Uterus (tissue), 4 donors: Measurements from ENCODE around the gene EPS8L2. TPM values are rescaled to one million over a fixed set of nuclear protein-coding genes. Genes with fewer than 3 reads are reported as not detected.

Source experiments
- DNase-seq, 2 donors: peaks; one replicate each; pipeline ENCODE4 v3.0.0-alpha.2; 2019 to 2020
- H3K27ac ChIP-seq, 2 donors: fragments of 200-600 bp; sonication (generic); 1 replicate in 1 of 2; 2 replicates in 1 of 2; pipeline ENCODE4 v1.5.1; 2016 to 2018
- H3K27me3 ChIP-seq, 2 donors: fragments of 200-600 bp; sonication (generic); one replicate each; pipeline ENCODE4 v1.5.1; 2018 to 2019; ENCODE audit warnings: control low read depth in 1 of 2
- H3K36me3 ChIP-seq, 2 donors: fragments of 200-600 bp; sonication (generic); one replicate each; pipeline ENCODE4 v1.5.1; 2019; ENCODE audit warnings: control low read depth in 1 of 2
- H3K4me1 ChIP-seq, 2 donors: fragments of 200-600 bp; sonication (generic); one replicate each; pipeline ENCODE4 v1.5.1; 2018 to 2019; ENCODE audit warnings: control low read depth in 1 of 2
- H3K4me3 ChIP-seq, 2 donors: fragments of 200-600 bp; sonication (generic); 1 replicate in 1 of 2; 2 replicates in 1 of 2; pipeline ENCODE4 v1.5.1; 2018 to 2019; ENCODE audit warnings: mild to moderate bottlenecking in 1 of 2
- H3K9me3 ChIP-seq, 2 donors: fragments of 200-600 bp; sonication (generic); one replicate each; pipeline ENCODE4 v1.5.1; 2019; ENCODE audit warnings: control low read depth in 1 of 2
- POLR2A ChIP-seq, 2 donors: fragments of 450-650 bp; IDR thresholded peaks; one replicate each; pipeline ENCODE4 v1.6.1; 2016; ENCODE audit warnings: antibody characterized with exemption in 2 of 2, mild to moderate bottlenecking in 1 of 2, moderate library complexity in 1 of 2
- intact Hi-C: fragments of 100-400 bp; cut with DNase I; formaldehyde crosslinking; loops from one replicate; pipeline ENCODE4 v1.15.1; 2023; ENCODE audit warnings: low total_unique reads
- total RNA-seq, 4 donors: library from RNA; depleted of rRNA in 3 of 4; stranded (reverse); fragments of >200 nt in 3 of 4; gene quantifications; one replicate each; pipeline versions ENCODE4 v1.1.0 to v1.2.4, GENCODE V29; 2014 to 2023
- TF ChIP-seq, protein P1 (sequence below), 4 experiments: fragments of 200-600 bp in 2 of 4; fragments of 450-650 bp in 2 of 4; sonication (generic) in 2 of 4; IDR thresholded peaks; one replicate each; pipeline ENCODE4 v1.5.1; 2016 to 2019; ENCODE audit warnings: antibody characterized with exemption in 4 of 4, mild to moderate bottlenecking in 2 of 4, moderate library complexity in 1 of 4
- donor health status: DM: yes; HTN: yes; CAD: no.

Gene EPS8L2
- total RNA-seq, 4 donors from 2014 or later = 12.2 to 52.8 (median 32.3) TPM

DNA sequence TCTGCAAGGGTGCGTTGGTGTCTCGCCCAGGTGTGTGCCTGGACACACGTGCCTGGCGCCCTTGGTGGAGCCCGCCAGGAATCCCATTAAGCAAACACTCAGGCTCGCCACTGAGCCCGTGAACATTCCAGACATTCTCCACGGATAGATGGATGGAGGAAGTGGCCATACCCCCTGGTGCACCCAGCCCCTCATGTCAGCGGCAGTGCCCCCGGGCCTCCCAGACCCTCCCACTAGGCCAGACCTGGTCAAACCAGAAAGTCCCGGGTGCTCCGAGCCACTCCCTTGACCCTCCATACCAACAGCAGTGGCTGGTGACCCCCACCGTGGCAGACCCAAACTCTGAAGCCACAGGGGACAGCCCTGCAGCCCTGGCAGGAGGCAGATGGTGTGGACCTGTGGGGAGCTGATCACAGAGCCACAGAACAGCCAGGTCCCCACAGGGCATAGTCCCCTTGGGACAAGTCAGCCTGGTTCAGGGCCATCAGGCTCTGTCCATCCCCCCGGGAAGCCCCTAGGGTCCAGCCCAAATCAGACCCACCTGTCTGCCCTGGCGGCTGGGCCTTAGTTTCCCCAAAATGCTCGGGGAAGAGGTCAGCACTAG is 1.9 kb downstream of the EPS8L2 start:
- TF ChIP-seq, protein P1, sequence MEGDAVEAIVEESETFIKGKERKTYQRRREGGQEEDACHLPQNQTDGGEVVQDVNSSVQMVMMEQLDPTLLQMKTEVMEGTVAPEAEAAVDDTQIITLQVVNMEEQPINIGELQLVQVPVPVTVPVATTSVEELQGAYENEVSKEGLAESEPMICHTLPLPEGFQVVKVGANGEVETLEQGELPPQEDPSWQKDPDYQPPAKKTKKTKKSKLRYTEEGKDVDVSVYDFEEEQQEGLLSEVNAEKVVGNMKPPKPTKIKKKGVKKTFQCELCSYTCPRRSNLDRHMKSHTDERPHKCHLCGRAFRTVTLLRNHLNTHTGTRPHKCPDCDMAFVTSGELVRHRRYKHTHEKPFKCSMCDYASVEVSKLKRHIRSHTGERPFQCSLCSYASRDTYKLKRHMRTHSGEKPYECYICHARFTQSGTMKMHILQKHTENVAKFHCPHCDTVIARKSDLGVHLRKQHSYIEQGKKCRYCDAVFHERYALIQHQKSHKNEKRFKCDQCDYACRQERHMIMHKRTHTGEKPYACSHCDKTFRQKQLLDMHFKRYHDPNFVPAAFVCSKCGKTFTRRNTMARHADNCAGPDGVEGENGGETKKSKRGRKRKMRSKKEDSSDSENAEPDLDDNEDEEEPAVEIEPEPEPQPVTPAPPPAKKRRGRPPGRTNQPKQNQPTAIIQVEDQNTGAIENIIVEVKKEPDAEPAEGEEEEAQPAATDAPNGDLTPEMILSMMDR (IDR thresholded peaks at IDR 0.05) = no peak
- TF ChIP-seq POLR2A (IDR thresholded peaks at IDR 0.05) = no peak
- H3K4me1 ChIP-seq = peaks cover 0 to 4% of the 10 kb centered on the region in 2 donors
- H3K4me3 ChIP-seq = no peak overlapping the region

DNA sequence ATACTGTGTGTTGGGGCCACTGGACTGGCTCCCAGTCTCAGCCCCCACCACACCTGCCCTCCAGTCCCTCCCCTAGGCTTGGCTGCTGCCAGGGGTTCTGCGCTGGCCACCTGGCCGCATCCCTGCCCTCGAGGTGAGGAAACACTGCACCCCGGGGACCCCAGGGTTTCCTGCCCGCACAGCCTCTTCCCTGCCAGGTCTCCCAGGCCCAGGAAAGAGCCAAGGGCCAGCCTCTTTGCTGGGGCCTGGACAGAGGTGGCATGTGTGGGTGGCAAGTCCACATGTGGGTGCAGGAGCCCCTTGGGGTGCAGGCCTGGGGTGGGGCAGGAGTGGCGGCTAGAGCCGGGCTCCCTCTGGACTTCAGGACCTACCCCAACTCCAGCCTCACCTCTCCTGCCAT is 2.5 kb downstream of the EPS8L2 start:
- no peak for DNase-seq

More for the DNA sequence above, 1.9 kb downstream of the EPS8L2 start:
- no peaks in the 10 kb centered on the region for H3K27me3 ChIP-seq
- no peak overlapping the region for H3K27ac ChIP-seq
- no peaks in the 10 kb centered on the region for H3K36me3 ChIP-seq
- H3K9me3 ChIP-seq = no peaks in the 10 kb centered on the region
- DNase-seq = no peak
- intact Hi-C loops = no loop called here

DNA sequence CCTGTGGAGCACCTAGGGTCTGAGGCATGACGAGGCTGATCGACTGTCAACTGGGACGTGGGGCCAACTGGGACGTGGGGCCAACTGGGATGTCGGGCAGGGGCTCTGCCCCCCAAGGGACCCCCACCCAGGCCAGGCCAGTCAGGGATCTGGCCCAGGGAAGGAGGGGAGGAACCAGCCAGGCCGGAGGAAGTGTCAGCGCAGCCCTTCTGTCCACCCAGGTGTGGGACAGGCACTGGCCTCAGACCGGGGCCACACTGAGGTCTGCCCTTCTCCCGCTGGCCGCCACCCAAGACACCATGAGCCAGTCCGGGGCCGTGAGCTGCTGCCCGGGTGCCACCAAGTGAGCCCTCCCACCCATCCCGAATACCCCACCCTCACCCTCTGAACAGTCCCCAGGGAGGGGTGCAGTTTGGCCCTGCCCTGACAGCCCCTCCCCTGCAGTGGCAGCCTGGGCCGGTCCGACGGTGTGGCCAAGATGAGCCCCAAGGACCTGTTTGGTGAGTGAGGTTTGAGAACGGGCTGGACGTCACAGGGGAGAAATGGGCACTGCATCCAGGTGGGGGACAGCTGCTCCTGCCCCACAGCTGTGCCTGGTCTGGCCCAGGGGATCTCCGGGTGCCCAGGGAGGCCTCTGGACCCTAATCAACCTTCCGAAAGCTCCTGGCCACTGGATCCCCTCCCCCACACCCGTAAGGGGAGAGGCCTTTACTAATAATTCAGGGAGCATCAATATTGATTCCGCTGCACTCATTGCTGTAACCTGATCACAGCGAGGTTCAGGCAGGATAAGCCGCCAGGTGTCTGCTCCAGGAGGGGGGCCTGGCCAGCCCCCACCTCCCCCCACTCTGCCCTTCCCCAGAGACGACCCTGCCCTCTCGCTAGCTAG is 3.3 kb downstream of the EPS8L2 start:
- Histone ChIP-seq H3K27ac (no peak overlapping the region), H3K27me3 (no peaks in the 10 kb centered on the region), H3K4me3 (no peak overlapping the region), H3K36me3 (no peaks in the 10 kb centered on the region), H3K4me1 (peaks cover 0 to 4% of the 10 kb centered on the region in 2 donors), H3K9me3 (no peaks in the 10 kb centered on the region)
- intact Hi-C loops = no loop called here
- no peak for DNase-seq
- TF ChIP-seq, protein P1 (IDR thresholded peaks at IDR 0.05) = no peak
- no peak for TF ChIP-seq POLR2A (IDR thresholded peaks at IDR 0.05)

More for the DNA sequence above, 2.5 kb downstream of the EPS8L2 start:
- TF ChIP-seq, protein P1 (IDR thresholded peaks at IDR 0.05) = no peak
- no peak for TF ChIP-seq POLR2A (IDR thresholded peaks at IDR 0.05)
- no peaks in the 10 kb centered on the region for H3K9me3 ChIP-seq
- H3K36me3 ChIP-seq = no peaks in the 10 kb centered on the region
- no peak overlapping the region for H3K27ac ChIP-seq
- H3K4me1 ChIP-seq = peaks cover 0 to 4% of the 10 kb centered on the region in 2 donors
- no peak overlapping the region for H3K4me3 ChIP-seq
- intact Hi-C loops = no loop called here
- no peaks in the 10 kb centered on the region for H3K27me3 ChIP-seq

GRCh38 chr11:714436-714835 is 8.4 kb downstream of the EPS8L2 start:
- H3K27me3 ChIP-seq = no peaks in the 10 kb centered on the region
- no peak for DNase-seq
- intact Hi-C loops = no loop called here
- H3K4me3 ChIP-seq = no peak overlapping the region
- no peaks in the 10 kb centered on the region for H3K9me3 ChIP-seq
- TF ChIP-seq POLR2A (IDR thresholded peaks at IDR 0.05) = no peak
- TF ChIP-seq, protein P1 (IDR thresholded peaks at IDR 0.05) = no peak
- H3K27ac ChIP-seq = no peak overlapping the region
- H3K4me1 ChIP-seq = no peaks in the 10 kb centered on the region
- H3K36me3 ChIP-seq = no peaks in the 10 kb centered on the region
